Measurements from ENCODE around the gene KRTAP4-4. TPM values are rescaled to one million over a fixed set of nuclear protein-coding genes. Genes with fewer than 3 reads are reported as not detected.
"Not testable (repeated sequence)": the region's sequence is repeated elsewhere in the genome, so short reads cannot be mapped to it uniquely, and the experiment has no call there.

KRTAP4-4 gene
- total RNA-seq, 1 donor from 2014 or later = not detected

DNA sequence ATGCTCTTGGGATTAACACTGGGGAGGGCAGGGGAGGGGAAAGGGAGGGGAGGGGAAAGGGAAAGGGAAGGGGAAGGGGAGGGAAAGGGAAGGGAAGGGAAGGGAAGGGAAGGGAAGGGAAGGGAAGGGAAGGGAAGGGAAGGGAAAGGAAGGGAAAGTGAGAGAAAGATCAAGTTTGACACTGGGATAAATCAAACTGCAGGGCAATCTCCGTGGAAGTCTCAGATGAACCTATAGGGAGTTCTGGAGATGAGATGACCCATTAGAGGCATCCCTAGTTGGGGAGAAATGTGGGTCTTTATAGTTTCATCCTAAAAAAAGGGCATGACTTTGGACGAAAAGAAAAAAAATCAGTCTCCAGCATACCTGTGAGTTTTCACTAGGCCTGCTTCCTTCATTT is 38.8 kb downstream of the KRTAP4-4 start:
- H2AFZ ChIP-seq (ENCODE audit: low read depth, low read length) = no peak overlapping the region
- peaks cover 4% of the 10 kb centered on the region for H3K4me1 ChIP-seq (ENCODE audit: insufficient read depth, low read length)
- H3K4me3 Mint-ChIP-seq (ENCODE audit: unreplicated experiment) = no peak overlapping the region
- no peak for DNase-seq (ENCODE audit: low read depth)
- H3K4me3 ChIP-seq (ENCODE audit: insufficient read depth, low read depth, low read length) = no peak overlapping the region
- no peaks in the 10 kb centered on the region for H3K36me3 Mint-ChIP-seq (ENCODE audit: low read depth, unreplicated experiment)
- no peaks in the 10 kb centered on the region for H3K9me3 ChIP-seq (ENCODE audit: insufficient read depth, low read depth, low read length)
- H3K9ac ChIP-seq (ENCODE audit: low read length) = no peak overlapping the region
- H3K9me3 Mint-ChIP-seq (ENCODE audit: unreplicated experiment) = peaks cover 2% of the 10 kb centered on the region
- FAIRE-seq = no peak
- no peak overlapping the region for H3K27ac Mint-ChIP-seq (ENCODE audit: unreplicated experiment)
- no peaks in the 10 kb centered on the region for H3K27me3 ChIP-seq (ENCODE audit: insufficient read depth, low read length)
- H3K79me2 ChIP-seq (ENCODE audit: insufficient read depth, low read length) = no peaks in the 10 kb centered on the region
- H4K20me1 ChIP-seq (ENCODE audit: insufficient read depth, low read length) = no peaks in the 10 kb centered on the region
- no peak overlapping the region for H3K27ac ChIP-seq (ENCODE audit: low read depth, low read length)
- peaks cover 2% of the 10 kb centered on the region for H3K27me3 Mint-ChIP-seq (ENCODE audit: low read depth, unreplicated experiment)
- no peaks in the 10 kb centered on the region for H3K36me3 ChIP-seq (ENCODE audit: insufficient read depth, low read length)
- H3K4me2 ChIP-seq (ENCODE audit: low read length) = no peak overlapping the region
- H3K4me1 Mint-ChIP-seq (ENCODE audit: low read depth, unreplicated experiment) = peaks cover 22% of the 10 kb centered on the region
- TF ChIP-seq, protein P1, sequence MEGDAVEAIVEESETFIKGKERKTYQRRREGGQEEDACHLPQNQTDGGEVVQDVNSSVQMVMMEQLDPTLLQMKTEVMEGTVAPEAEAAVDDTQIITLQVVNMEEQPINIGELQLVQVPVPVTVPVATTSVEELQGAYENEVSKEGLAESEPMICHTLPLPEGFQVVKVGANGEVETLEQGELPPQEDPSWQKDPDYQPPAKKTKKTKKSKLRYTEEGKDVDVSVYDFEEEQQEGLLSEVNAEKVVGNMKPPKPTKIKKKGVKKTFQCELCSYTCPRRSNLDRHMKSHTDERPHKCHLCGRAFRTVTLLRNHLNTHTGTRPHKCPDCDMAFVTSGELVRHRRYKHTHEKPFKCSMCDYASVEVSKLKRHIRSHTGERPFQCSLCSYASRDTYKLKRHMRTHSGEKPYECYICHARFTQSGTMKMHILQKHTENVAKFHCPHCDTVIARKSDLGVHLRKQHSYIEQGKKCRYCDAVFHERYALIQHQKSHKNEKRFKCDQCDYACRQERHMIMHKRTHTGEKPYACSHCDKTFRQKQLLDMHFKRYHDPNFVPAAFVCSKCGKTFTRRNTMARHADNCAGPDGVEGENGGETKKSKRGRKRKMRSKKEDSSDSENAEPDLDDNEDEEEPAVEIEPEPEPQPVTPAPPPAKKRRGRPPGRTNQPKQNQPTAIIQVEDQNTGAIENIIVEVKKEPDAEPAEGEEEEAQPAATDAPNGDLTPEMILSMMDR (IDR thresholded peaks at IDR 0.05; ENCODE audit: insufficient read depth, low read depth, low read length) = no peak
- no peak for TF ChIP-seq EZH2 (IDR thresholded peaks at IDR 0.05; ENCODE audit: insufficient read depth, low read length)

DNA sequence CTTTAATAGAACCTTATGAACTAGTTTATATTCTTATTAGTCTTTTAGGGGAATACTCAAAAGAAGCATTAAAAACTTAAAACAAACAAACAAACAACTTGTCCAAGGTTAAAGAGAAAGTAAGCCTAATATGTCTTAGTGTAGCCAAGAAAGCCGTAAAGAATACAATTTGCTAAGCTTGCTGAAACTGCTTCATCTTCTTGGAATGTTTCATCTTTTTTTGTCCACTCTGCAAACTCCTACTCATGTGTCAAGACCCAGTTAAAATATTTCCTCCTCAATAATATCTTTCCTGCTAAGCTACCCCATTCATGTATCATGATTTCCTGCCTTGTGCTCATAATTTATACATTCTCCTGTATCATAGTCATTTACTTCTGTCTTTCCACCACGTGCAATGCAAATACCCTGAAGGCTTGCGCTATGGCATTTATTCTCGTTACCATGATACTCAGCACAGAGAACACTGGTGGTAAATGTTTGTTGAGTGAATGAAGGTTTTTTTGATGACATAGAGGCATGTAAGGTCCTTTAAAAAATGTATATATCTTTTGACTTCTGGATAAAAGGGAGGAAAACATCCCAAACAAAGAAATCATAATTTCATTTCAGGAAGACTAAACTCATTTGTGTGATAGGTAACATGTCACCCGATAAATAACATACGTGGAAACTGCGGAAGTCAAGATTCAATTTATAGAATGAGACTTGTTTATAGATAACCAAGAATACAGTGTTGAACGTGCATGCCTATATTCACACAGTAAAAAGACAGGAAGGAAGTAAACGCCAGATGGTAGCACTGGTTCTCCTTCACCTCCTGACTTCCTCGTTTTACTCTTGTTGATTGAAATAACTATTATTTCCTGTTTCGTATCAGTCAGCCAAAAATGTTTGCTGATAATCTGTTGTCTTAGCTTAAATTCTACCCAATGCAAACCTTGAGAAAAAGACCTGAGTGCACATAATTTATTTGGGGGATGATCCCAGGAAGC is 40.6 kb downstream of the KRTAP4-4 start:
- not testable (repeated sequence) for H3K36me3 Mint-ChIP-seq (ENCODE audit: low read depth, unreplicated experiment); H3K27me3 Mint-ChIP-seq (ENCODE audit: low read depth, unreplicated experiment); H3K9me3 ChIP-seq (ENCODE audit: insufficient read depth, low read depth, low read length); H3K27me3 ChIP-seq (ENCODE audit: insufficient read depth, low read length); H3K4me1 ChIP-seq (ENCODE audit: insufficient read depth, low read length); H3K4me3 Mint-ChIP-seq (ENCODE audit: unreplicated experiment); H3K4me2 ChIP-seq (ENCODE audit: low read length); H3K27ac ChIP-seq (ENCODE audit: low read depth, low read length); H3K9ac ChIP-seq (ENCODE audit: low read length); H3K36me3 ChIP-seq (ENCODE audit: insufficient read depth, low read length); DNase-seq (ENCODE audit: low read depth); H2AFZ ChIP-seq (ENCODE audit: low read depth, low read length); H3K9me3 Mint-ChIP-seq (ENCODE audit: unreplicated experiment); H3K79me2 ChIP-seq (ENCODE audit: insufficient read depth, low read length); H4K20me1 ChIP-seq (ENCODE audit: insufficient read depth, low read length); H3K4me3 ChIP-seq (ENCODE audit: insufficient read depth, low read depth, low read length)
- FAIRE-seq = peak; percentile 98
- peak overlapping the region; percentile 50 for H3K27ac Mint-ChIP-seq (ENCODE audit: unreplicated experiment)
- H3K4me1 Mint-ChIP-seq (ENCODE audit: low read depth, unreplicated experiment) = peaks cover 22% of the 10 kb centered on the region

DNA sequence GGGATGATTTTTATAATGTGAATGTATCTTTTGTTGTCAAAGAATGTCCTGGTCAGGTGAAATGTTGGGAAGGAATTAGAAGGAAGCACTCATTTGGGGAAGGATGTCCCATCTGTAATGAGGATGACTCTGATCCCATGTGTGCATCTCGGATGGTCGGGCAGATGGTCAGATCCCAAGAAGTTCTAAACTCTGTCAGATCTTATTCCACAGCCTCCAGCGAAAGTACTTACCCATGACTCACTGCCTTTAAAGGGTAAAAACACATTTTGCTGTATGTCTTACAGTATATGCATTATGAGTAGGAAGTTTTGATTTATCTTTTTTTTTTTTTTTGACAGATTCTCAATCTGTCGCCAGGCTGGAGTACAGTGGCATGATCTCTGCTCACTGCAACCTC is 41.8 kb downstream of the KRTAP4-4 start:
- TF ChIP-seq, protein P1 (IDR thresholded peaks at IDR 0.05; ENCODE audit: insufficient read depth, low read depth, low read length) = no peak
- Mint-ChIP-seq H3K4me3 (ENCODE audit: unreplicated experiment) (no peak overlapping the region), H3K9me3 (ENCODE audit: unreplicated experiment) (peaks cover 2% of the 10 kb centered on the region), H3K27me3 (ENCODE audit: low read depth, unreplicated experiment) (peaks cover 6% of the 10 kb centered on the region), H3K4me1 (ENCODE audit: low read depth, unreplicated experiment) (peaks cover 19% of the 10 kb centered on the region), H3K36me3 (ENCODE audit: low read depth, unreplicated experiment) (no peaks in the 10 kb centered on the region), H3K27ac (ENCODE audit: unreplicated experiment) (no peak overlapping the region)
- Histone ChIP-seq H3K9me3 (ENCODE audit: insufficient read depth, low read depth, low read length) (peaks cover 3% of the 10 kb centered on the region), H3K27me3 (ENCODE audit: insufficient read depth, low read length) (no peaks in the 10 kb centered on the region), H3K36me3 (ENCODE audit: insufficient read depth, low read length) (no peaks in the 10 kb centered on the region), H2AFZ (ENCODE audit: low read depth, low read length) (no peak overlapping the region), H3K27ac (ENCODE audit: low read depth, low read length) (no peak overlapping the region), H3K9ac (ENCODE audit: low read length) (no peak overlapping the region), H3K79me2 (ENCODE audit: insufficient read depth, low read length) (no peaks in the 10 kb centered on the region), H3K4me1 (ENCODE audit: insufficient read depth, low read length) (peaks cover 4% of the 10 kb centered on the region), H3K4me3 (ENCODE audit: insufficient read depth, low read depth, low read length) (no peak overlapping the region), H3K4me2 (ENCODE audit: low read length) (no peak overlapping the region), H4K20me1 (ENCODE audit: insufficient read depth, low read length) (no peaks in the 10 kb centered on the region)
- DNase-seq (ENCODE audit: low read depth) (no peak), FAIRE-seq (no peak)

DNA sequence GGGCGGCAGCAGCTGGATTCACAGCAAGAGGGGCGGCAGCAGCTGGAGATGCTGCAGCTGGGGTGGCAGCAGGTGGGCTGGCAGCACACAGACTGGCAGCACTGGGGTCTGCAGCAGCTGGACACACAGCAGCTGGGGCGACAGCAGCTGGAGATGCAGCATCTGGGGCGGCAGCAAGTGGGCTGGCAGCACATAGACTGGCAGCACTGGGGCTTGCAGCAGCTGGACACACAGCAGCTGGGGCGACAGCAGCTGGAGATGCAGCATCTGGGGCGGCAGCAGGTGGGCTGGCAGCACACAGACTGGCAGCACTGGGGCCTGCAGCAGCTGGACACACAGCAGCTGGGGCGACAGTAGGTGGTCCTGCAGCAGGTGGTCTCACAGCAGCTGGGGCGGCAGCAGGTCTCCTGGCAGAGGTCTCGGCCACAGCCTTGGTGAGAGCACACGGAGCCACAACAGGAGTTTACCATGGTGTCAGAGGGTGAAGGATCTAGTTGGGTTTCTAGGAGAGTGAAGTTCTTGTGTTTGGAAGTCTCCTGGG is 42.6 kb downstream of the KRTAP4-4 start, which contains the start of gene KRTAP4-11:
TSS of gene KRTAP4-11 (minus strand) at position 528 of the 541 bp plus-strand sequence. CDS start at position 470, 58 bp downstream.
- H3K4me1 Mint-ChIP-seq (ENCODE audit: low read depth, unreplicated experiment) = peaks cover 15% of the 10 kb centered on the region
- H3K27ac Mint-ChIP-seq (ENCODE audit: unreplicated experiment); H3K4me2 ChIP-seq (ENCODE audit: low read length); H3K27ac ChIP-seq (ENCODE audit: low read depth, low read length); H3K27me3 ChIP-seq (ENCODE audit: insufficient read depth, low read length); FAIRE-seq; H3K4me1 ChIP-seq (ENCODE audit: insufficient read depth, low read length); H3K4me3 ChIP-seq (ENCODE audit: insufficient read depth, low read depth, low read length); H3K9me3 ChIP-seq (ENCODE audit: insufficient read depth, low read depth, low read length); H3K9ac ChIP-seq (ENCODE audit: low read length); H3K36me3 ChIP-seq (ENCODE audit: insufficient read depth, low read length); DNase-seq (ENCODE audit: low read depth); H3K79me2 ChIP-seq (ENCODE audit: insufficient read depth, low read length); H3K36me3 Mint-ChIP-seq (ENCODE audit: low read depth, unreplicated experiment); H3K4me3 Mint-ChIP-seq (ENCODE audit: unreplicated experiment); H2AFZ ChIP-seq (ENCODE audit: low read depth, low read length); H4K20me1 ChIP-seq (ENCODE audit: insufficient read depth, low read length); H3K27me3 Mint-ChIP-seq (ENCODE audit: low read depth, unreplicated experiment); H3K9me3 Mint-ChIP-seq (ENCODE audit: unreplicated experiment): not testable (repeated sequence)

Data from astrocyte (in vitro differentiated cells and primary cell).